LNCaP clone FGC (cell line): ENCODE data around the gene CBX6.

Experiments
- DNase-seq: peaks from one replicate; pipeline ENCODE4 v3.0.0-alpha.2; 2011; ENCODE audit warnings: low read depth
- H3K4me3 ChIP-seq: 2 replicates; pipeline ENCODE4 v1.5.1; 2011; ENCODE audit warnings: mild to moderate bottlenecking, low read depth, low read length, control low read depth
- CTCF ChIP-seq: IDR thresholded peaks from 2 replicates; pipeline ENCODE4 v1.5.1; 2012; ENCODE audit warnings: mild to moderate bottlenecking; ENCODE audit not compliant: control insufficient read depth, insufficient read depth; ENCODE audit errors: extremely low read depth

The CBX6 gene

DNA sequence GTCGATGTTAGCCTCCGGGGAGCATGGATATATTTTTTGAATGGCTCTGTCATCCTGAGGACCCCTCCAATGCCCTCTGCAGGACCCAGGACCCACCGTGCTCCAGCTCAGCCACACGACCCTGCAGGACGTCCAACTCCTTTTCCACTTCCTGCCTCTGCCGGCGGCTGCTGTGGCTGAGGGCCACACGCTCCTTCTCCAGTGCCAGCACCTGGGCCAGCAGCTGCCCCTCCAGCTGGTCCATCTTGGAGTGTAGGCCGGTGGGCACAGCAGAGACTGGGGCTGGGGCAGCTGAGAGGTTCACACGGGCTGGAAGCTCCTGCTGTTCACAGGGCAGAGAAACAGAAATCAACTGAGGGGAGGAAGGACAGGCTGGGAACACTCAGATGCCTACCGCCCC lies 43.8 kb downstream of the CBX6 start:
- no peak for DNase-seq
- no peak overlapping the region for H3K4me3 ChIP-seq
- TF ChIP-seq CTCF: no peak

DNA sequence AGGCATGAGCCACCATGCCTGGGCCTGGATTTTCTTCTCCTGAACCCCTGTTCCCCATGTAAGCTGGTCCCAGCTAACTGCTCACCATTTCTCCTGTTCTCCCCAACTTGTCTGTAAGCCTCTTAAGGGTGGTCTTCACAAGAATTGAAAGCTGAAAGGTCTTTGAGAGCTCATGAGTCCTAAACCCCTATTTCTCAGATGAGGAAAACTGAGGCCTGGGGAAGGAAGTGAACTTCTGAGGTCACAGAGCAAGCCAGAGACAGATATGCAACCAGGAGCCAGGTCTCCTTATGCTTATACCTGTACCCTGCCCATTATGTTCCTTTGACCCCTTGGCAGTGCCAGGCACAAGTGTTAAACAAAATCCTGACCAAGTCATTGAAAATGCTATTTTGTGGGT lies 44.5 kb downstream of the CBX6 start:
- no peak overlapping the region for H3K4me3 ChIP-seq
- no peak for TF ChIP-seq CTCF
- DNase-seq: no peak

- DNase-seq: no peak
- H3K4me3 ChIP-seq: no peak overlapping the region
- no peak for TF ChIP-seq CTCF
Measured at GRCh38 chr22:38826801-38827200, 45.2 kb downstream of the CBX6 start.

DNA sequence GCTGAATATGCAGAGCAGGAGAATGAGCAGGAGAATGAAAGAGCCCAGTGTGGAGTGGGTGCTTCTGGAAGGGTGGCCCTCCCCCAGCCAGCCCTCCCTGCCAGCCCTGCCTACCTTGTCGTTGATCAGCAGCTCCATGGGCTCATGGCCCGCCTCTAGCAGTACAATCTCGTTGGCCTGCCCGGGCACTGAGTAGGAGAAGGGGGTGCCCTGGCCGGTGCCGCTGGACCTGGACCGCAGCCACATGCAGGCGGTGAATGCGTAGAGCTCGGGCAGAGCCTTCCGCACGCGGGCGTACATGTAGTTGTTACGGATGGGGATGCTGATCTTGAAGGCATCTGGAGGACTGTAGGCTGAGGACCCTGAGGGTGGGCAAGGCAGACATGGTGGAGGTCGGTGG lies 45.6 kb downstream of the CBX6 start:
- TF ChIP-seq CTCF: no peak
- DNase-seq: no peak
- no peak overlapping the region for H3K4me3 ChIP-seq

DNA sequence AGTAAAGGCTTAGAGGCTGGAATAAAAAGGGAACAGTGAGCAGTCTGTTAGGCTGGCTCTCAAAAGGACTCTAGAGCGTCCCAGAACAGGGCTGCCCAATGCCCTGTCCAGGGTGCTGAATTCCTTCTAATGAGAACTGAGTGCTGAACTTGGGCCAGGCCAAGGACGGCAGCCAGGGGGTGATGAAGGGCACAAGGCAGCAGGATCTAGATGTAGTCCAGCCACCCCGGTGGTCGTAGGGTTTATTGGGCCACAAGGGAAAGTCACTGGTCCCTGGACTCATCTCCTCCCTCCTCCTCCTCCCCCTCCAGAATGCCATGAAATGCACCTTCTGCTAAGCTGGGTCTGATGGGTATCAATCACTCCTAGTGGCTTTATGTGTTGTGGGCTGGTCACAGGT lies 47.4 kb downstream of the CBX6 start:
- peak; percentile 30 for DNase-seq
- no peak for TF ChIP-seq CTCF
- no peak overlapping the region for H3K4me3 ChIP-seq

- no peak for DNase-seq
- TF ChIP-seq CTCF: no peak
- no peak overlapping the region for H3K4me3 ChIP-seq
Measured at GRCh38 chr22:38823637-38824036, 48.4 kb downstream of the CBX6 start.

GRCh38 chr22:38823076-38823475 lies 48.9 kb downstream of the CBX6 start:
- TF ChIP-seq CTCF: no peak
- DNase-seq: no peak
- no peak overlapping the region for H3K4me3 ChIP-seq
